GM19023 (cell line): ENCODE data around the gene DARS1.

Experiments used
- ATAC-seq: cut with Tn5 transposase; IDR thresholded peaks from one replicate; pipeline ENCODE4 v1.9.1; 2021; ENCODE audit warnings: mild to moderate bottlenecking, moderate library complexity; ENCODE audit not compliant: unreplicated experiment

Gene DARS1

GRCh38 chr2:135948141-135948540 lies 37.3 kb downstream of the DARS1 start:
- ATAC-seq = no peak

DNA sequence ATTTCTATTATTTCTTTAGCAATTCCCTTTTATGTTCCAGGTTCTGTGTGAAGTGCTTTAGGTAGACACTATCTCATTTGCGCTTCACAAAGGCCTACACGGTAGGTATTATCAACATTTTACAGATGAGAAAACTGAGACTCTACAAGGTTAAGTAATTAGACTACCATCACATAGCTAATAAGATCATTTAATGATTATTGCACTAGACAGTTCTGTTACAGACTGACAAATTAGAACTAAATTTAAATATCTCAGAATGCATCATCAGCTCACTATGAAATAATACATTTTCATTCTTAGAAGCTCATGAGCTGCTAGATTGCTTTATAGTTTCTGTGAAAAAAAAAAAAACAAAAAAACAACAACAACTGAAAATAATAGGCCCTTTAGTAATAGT lies 37.9 kb downstream of the DARS1 start:
- ATAC-seq = no peak

DNA sequence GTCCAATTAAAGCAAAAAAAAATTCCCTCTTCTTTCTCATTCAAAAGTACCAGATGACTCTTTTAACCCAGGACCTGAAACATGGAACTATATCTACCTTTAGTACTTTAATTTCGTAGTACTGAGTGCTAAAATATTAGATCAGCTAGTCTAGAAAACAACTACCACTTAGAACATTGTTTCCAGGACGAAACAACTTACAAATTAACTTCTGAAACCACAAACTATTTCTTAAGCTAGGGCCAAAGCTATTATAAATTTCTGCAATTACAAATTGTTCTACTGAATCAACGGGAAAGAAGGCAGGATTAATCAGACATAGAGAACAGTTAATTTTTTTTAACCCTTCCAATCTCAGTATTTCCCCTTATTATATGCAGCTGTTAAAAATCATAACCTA lies 39.9 kb downstream of the DARS1 start:
- no peak for ATAC-seq

DNA sequence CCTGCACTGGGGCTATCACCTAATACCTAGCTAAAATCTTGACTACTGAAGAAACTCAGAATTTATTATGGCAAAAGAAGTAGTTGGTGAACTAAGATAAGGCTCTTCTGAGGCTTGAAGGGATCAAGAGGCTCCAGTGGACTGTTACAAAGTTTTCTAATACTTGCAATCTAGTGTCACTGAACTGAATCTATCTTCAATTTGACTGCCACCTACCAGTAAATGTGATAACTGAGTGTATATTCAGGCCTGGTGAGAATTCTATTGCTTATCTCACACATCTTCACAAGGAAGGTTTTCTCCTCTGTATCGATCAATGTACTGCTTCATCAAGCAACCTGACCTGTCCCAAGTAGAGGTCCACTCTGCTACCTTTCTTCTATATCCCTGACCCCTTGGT lies 40.8 kb downstream of the DARS1 start:
- ATAC-seq = no peak

DNA sequence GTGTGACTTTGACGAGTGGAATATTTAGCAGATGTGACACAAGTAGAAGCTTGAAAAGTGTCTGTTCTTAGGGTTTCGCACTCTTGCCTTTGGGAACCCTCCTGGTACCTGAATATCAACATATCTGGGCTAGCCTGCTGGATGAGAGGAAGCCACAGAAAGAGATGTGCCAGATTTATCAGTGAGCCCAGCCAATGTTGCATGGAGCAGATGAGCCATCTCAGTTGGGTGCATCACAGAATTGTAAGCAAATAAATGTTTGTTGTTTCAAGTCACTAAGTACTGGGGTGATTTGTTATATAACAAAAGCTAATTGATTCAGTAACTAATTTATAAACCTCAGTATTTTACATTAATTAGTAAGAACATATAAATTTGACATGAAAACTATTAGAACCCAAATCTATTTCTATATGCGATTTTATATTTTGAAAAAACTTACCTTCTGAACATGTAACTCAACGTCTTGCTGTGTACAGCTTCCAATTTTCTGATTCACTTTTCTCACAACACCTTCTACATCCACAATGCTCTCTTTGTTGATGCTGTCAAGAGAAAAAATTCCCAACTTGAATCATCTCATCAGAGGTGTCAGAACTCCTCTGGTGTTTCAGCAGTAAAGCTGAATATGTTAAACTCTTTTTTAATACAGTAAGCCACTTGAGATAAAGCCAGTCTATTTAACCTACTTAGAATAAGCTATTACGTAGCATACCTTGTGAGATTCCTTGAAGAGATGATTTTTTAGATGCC lies 42.3 kb downstream of the DARS1 start:
- no peak for ATAC-seq

GRCh38 chr2:135936524-135936923 lies 48.9 kb downstream of the DARS1 start:
- ATAC-seq = no peak

GRCh38 chr2:135935914-135936313 lies 49.5 kb downstream of the DARS1 start:
- ATAC-seq = no peak

DNA sequence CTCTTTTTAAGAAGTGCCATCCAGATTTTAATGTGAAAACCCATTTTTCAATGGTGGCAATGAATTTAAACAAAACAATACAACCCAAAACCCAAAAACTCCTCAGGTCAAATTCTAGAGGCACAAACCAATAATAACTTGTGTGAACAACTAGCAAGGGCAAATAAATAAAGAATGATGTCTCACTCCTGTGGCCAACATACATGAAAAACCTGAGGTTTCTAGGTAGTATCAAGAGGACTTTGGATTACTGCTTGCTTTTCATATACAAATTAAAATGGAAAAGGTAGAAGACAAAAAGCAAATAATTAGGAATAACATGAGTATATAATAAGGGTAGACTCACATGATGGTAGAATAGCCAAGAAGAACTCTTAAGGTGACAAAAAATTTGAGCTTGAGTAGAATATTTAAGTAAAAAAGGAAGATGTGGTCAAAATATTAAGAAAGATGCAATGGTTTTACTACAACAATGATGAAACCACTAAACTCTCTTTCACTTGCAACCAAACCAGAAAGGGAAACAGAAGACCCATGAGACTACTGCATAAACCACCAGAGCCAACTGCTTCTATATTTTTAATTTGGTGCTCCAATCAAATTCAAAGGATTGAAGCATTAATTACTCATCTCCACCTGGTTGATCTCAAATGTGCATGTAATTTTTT lies 53.5 kb downstream of the DARS1 start:
- ATAC-seq = no peak

DNA sequence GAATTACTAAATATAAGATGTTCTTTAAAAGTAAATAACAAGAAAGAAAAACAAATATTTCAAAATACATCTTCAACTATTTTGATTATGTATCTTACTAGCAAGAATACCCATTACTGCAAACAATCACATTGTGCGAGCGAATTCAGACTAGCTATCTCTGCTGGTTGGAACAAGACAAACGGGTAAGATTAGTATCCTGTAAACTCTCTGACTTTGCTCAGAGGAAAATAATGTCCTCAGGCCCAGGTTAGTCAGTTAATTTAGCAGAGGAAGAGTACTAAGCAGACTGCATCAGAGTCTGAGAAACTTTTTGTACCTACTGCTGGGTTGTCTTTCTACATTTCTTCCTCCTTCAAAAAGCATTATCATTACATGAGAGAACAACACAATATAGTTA lies 58.8 kb downstream of the DARS1 start:
- ATAC-seq = no peak

DNA sequence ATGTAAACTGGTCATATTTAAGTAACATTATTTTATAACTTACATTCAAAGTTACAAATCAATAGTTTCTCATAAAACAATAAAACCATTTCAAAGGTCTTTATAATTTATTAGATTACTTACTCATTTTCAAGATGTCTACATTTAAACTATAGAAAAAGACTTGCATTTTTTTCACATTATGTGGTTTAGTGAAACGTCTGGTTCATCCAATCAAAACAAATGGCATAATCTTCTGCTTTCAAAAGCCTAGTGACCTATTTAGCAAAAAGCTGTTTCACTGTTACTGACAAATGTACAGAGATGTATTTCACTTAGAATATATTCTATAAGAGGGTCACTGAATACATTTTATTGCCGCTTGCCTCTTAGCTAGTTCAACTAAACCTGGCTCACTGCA lies 59.9 kb downstream of the DARS1 start:
- ATAC-seq = no peak

DNA sequence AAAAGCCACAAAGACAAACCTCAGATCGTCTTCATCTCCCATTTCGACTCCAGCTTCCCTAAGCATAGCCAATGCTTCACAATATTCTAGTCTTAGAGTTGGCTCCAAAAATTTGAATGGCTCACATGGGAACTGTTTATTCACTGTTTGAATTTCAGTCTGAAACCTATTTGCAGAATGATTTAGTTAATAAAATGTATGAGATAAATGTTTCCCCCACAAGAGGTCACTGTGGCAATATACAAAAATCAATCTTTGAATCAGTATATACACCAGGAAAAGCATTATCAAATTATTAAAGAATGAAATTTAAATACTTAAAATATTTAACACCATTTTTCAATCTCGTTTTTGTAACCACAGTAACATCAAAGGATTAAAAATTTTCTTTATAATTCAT lies 69.2 kb downstream of the DARS1 start:
- ATAC-seq = no peak

- ATAC-seq = no peak
Measured at GRCh38 chr2:135914485-135914884, 70.9 kb downstream of the DARS1 start.

DNA sequence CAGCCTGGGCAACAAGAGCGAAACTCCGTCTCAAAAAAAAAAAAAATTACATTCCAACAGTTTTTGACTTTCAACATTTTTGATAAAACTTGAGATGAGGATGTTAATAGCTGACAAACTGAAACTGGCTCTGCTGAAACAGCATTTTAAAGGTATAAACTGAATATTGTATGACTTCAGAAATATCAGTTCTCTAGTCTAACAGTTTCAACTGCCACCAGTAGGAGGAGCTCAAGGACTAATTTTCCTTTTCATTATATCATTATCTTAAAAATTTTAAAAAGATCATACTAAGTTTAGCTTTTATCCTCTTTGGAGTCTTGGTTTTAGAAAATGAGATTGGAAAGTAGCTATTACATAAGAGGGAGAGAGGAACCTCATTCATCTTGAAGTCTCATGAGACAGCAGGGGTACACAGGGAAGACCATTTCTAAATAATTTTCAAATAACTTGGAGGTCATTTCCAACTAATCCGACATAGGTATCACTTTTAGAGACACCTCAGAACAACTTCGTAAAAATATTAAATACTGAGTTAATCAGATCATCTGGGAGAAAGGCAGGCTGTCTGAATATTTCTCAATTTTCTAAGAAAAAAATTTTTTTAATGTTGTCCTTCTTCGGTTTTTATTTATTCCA lies 71.6 kb downstream of the DARS1 start:
- no peak for ATAC-seq

- ATAC-seq = no peak
Measured at GRCh38 chr2:135909976-135910375, 75.5 kb downstream of the DARS1 start.

DNA sequence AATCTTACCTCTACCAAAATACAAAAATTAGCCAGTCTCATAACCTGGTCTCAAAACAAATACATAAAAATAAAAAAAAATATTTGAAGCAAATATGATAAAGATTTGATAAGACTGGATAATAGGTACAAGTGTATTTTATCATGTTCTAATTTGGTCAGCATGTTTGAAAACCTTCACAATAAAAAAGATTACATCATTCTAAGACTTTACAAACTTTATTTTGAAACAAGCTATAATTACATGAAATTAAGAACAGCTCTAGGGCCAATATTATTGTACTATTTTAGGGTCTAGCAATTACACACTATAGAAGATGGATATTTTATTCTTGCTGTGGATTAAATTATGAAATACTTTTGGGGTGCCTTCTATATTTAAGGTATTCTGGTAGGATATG lies 79.7 kb downstream of the DARS1 start:
- no peak for ATAC-seq

GRCh38 chr2:135904341-135904989 lies 81.0 kb downstream of the DARS1 start:
- no peak for ATAC-seq

DNA sequence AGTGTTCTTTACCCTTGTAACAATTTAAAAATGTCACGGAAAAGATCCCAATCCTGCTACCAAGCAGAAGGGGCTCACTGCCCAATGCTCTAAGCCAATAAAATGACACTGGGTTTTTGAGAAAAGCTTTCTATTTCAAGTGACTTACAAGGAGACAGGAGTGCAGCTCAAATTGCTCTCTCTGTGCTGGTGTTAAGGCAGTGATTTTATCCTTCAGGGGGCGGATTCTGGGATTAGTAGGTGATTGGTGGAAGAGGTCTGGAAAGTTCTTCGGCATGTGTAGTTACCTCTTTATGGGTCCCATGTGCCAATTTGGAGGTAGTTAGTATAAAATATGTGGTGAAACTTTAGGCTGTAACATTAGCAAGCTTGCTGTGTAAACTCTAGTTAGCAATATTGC lies 81.8 kb downstream of the DARS1 start:
- ATAC-seq = no peak

DNA sequence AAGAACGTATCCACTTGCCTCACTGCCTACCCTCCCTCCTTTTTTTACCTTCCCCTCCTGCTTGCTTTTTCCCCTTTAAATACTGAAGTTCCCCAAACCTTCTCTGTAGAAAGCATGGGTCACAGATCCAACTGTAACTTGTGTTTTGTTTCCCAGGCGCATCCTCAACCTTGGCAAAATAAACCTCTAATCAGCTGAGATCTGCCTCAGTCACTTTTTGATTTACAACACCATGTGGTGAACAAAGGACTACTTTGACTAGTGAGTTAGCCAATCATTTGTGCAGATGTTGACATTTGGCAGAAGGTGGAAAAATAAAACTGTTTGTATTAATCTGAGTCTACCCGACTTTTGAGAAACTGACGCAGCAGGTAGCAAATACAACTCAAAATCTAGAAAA lies 85.9 kb downstream of the DARS1 start:
- no peak for ATAC-seq

- ATAC-seq = no peak
Measured at GRCh38 chr2:135898234-135898786, 87.1 kb downstream of the DARS1 start.

GRCh38 chr2:135894930-135895329 lies 90.5 kb downstream of the DARS1 start:
- ATAC-seq = no peak

GRCh38 chr2:135893374-135893794 lies 92.0 kb downstream of the DARS1 start:
- ATAC-seq = no peak
